NCI-H1417 (cell line): ENCODE results near the gene AKAP6.
A peak's percentile ranks its signal among the peaks of the same experiment; 100 is the strongest.

Experiments used
- DNase-seq, 3 experiments: peaks; one replicate each; lab custom pipeline; 2025; lab: John Stamatoyannopoulos, UW

AKAP6 gene

GRCh38 chr14:32329146-32329545 lies at the start of gene AKAP6:
TSS of gene AKAP6 (plus strand) at chr14:32329298. CDS start at chr14:32433494, 104,196 bp downstream.
- peak in 2 of 3 experiments; percentile 80 to 96 for DNase-seq

- DNase-seq, result no peak
Observed at GRCh38 chr14:32286602-32287001, 42.5 kb upstream of the AKAP6 start.

GRCh38 chr14:32296366-32296765 lies 32.7 kb upstream of the AKAP6 start:
- no peak for DNase-seq

GRCh38 chr14:32298346-32298745 lies 30.8 kb upstream of the AKAP6 start:
- DNase-seq, result no peak

- DNase-seq, result peak in 1 of 3 experiments; percentile 21
Observed at GRCh38 chr14:32300136-32300535, 29.0 kb upstream of the AKAP6 start.

GRCh38 chr14:32303865-32304264 lies 25.2 kb upstream of the AKAP6 start:
- DNase-seq, result no peak

- DNase-seq, result peak in 1 of 3 experiments; percentile 31
Observed at GRCh38 chr14:32304296-32304695, 24.8 kb upstream of the AKAP6 start.

- no peak for DNase-seq
Observed at GRCh38 chr14:32306549-32306948, 22.5 kb upstream of the AKAP6 start.

- DNase-seq, result peak in 2 of 3 experiments; percentile 51 to 80
Observed at GRCh38 chr14:32307881-32308582, 21.1 kb upstream of the AKAP6 start.

GRCh38 chr14:32310876-32311275 lies 18.2 kb upstream of the AKAP6 start:
- no peak for DNase-seq

GRCh38 chr14:32311294-32312009 lies 17.6 kb upstream of the AKAP6 start:
- no peak for DNase-seq

GRCh38 chr14:32312010-32312331 lies 17.1 kb upstream of the AKAP6 start:
- DNase-seq, result no peak

GRCh38 chr14:32313844-32314376 lies 15.2 kb upstream of the AKAP6 start:
- DNase-seq, result peak in 2 of 3 experiments; percentile 42 to 71

- DNase-seq, result no peak
Observed at GRCh38 chr14:32318087-32318795, 10.9 kb upstream of the AKAP6 start.

- DNase-seq, result peak in 1 of 3 experiments; percentile 15
Observed at GRCh38 chr14:32319368-32320049, 9.6 kb upstream of the AKAP6 start.

GRCh38 chr14:32324601-32325000 lies 4.5 kb upstream of the AKAP6 start:
- no peak for DNase-seq

- no peak for DNase-seq
Observed at GRCh38 chr14:32327255-32327961, 1.7 kb upstream of the AKAP6 start.

GRCh38 chr14:32329690-32330285 lies 690 bp downstream of the AKAP6 start:
- peak in 1 of 3 experiments; percentile 50 for DNase-seq

GRCh38 chr14:32330351-32331111 lies 1.4 kb downstream of the AKAP6 start:
- DNase-seq, result peak; percentile 51 to 82 (median 82)

- peak; percentile 56 to 82 (median 81) for DNase-seq
Observed at GRCh38 chr14:32331206-32331605, 2.1 kb downstream of the AKAP6 start.
